NT2/D1 (cell line): ENCODE measurements around the gene PITRM1.

Source experiments
- SUZ12 ChIP-seq: IDR thresholded peaks from 2 replicates; pipeline ENCODE4 v1.6.1; 2011; ENCODE audit not compliant: insufficient read length, insufficient read depth; ENCODE audit errors: extremely low read depth
- YY1 ChIP-seq: IDR thresholded peaks from 2 replicates; pipeline ENCODE4 v1.6.1; 2011; ENCODE audit not compliant: insufficient read length, insufficient read depth
- ZNF274 ChIP-seq: IDR thresholded peaks from 2 replicates; pipeline ENCODE4 v1.6.1; 2011; ENCODE audit warnings: mild to moderate bottlenecking, low read depth, low read length

- TF ChIP-seq YY1, result no peak
- no peak for TF ChIP-seq SUZ12
- no peak for TF ChIP-seq ZNF274
These were observed 3.3 kb downstream of the PITRM1 start for GRCh38 chr10:3169271-3169670.
